Endothelial cell of umbilical vein (primary cell): ENCODE data around the gene ZNF474. TPM values are rescaled to one million over a fixed set of nuclear protein-coding genes. Genes with fewer than 3 reads are reported as not detected.

Experiments used
- BruUV-seq: library from RNA; stranded (reverse); fragments of 400-500 nt; replicated peaks from 2 replicates; lab custom pipeline; 2021; lab: Mats Ljungman, UMichigan
- CTCF ChIA-PET: fragments of 300-600, 350-600 bp; sonication (Branson Sonifier 250); formaldehyde crosslinking; loops from one replicate; lab custom pipeline; 2021; ENCODE audit warnings: antibody characterized with exemption, inconsistent platforms; lab: Charles Lee
- POLR2A ChIA-PET: fragments of 300-600, 350-600 bp; sonication (Branson Sonifier 250); formaldehyde crosslinking; loops from one replicate; lab custom pipeline; 2021; ENCODE audit warnings: antibody characterized with exemption, inconsistent platforms; lab: Charles Lee
- DNase-seq: peaks from one replicate; pipeline ENCODE4 v3.0.0-alpha.2; 2011; ENCODE audit warnings: low read depth, low spot score
- FAIRE-seq: peaks from 2 replicates; lab custom pipeline; 2011; peaks lifted over from hg19 to GRCh38; lab: Jason Lieb, UNC
- H2AFZ ChIP-seq: 2 replicates; pipeline ENCODE4 v1.6.0; 2012; ENCODE audit warnings: low read depth, low read length, control low read depth, inconsistent platforms
- H3K27ac ChIP-seq: 2 replicates; pipeline ENCODE4 v1.5.1; 2011; ENCODE audit warnings: low read depth, mild to moderate bottlenecking, control low read depth, low read length, moderate library complexity; ENCODE audit not compliant: insufficient read depth
- H3K27me3 ChIP-seq, 2 experiments: 2 replicates each; pipeline versions ENCODE4 v1.6.0 to v1.6.1; 2011; ENCODE audit warnings: low read length in 2 of 2, mixed read lengths in 1 of 2; ENCODE audit not compliant: control insufficient read depth in 2 of 2, insufficient read depth in 2 of 2
- H3K36me3 ChIP-seq, 2 experiments: 2 replicates in 1 of 2; 3 replicates in 1 of 2; pipeline ENCODE4 v1.5.1; 2011; ENCODE audit warnings: low read length in 2 of 2, mild to moderate bottlenecking in 1 of 2, moderate library complexity in 1 of 2; ENCODE audit not compliant: control insufficient read depth in 2 of 2, insufficient read depth in 2 of 2; ENCODE audit errors: extremely low read depth in 1 of 2
- H3K4me1 ChIP-seq: 3 replicates; pipeline ENCODE4 v1.5.1; 2011; ENCODE audit warnings: mild to moderate bottlenecking, low read length; ENCODE audit not compliant: control insufficient read depth, insufficient read depth; ENCODE audit errors: extremely low read depth
- H3K4me2 ChIP-seq: 2 replicates; pipeline ENCODE4 v1.6.1; 2011; ENCODE audit warnings: low read length, control low read depth, mixed read lengths; ENCODE audit not compliant: insufficient read depth
- H3K4me3 ChIP-seq, 3 experiments: fragments of 200-600 bp in 1 of 3; sonication (generic), shearing (Covaris generic) in 1 of 3; replicated peaks in 1 of 3; 2 replicates each; pipeline ENCODE4 v1.5.1; 2011 to 2016; ENCODE audit warnings: control low read depth in 3 of 3, low read length in 3 of 3, mild to moderate bottlenecking in 2 of 3, inconsistent platforms in 1 of 3, low read depth in 1 of 3, moderate library complexity in 1 of 3; ENCODE audit not compliant: insufficient read depth in 1 of 3
- H3K79me2 ChIP-seq: 2 replicates; pipeline ENCODE4 v1.6.0; 2012; ENCODE audit warnings: low read length, inconsistent platforms; ENCODE audit not compliant: control insufficient read depth, insufficient read depth
- H3K9ac ChIP-seq: replicated peaks from 2 replicates; pipeline ENCODE3; 2011; ENCODE audit warnings: low read length, control low read depth; ENCODE audit not compliant: insufficient read depth; ENCODE audit errors: extremely low read depth
- H3K9me1 ChIP-seq: replicated peaks from 3 replicates; pipeline ENCODE4 v1.6.0; 2011; ENCODE audit warnings: mild to moderate bottlenecking, low read length; ENCODE audit not compliant: control insufficient read depth, insufficient read depth; ENCODE audit errors: extremely low read depth
- H3K9me3 ChIP-seq: replicated peaks from 2 replicates; pipeline ENCODE4 v1.5.1; 2012; ENCODE audit warnings: low read length, inconsistent platforms; ENCODE audit not compliant: control insufficient read depth, insufficient read depth
- H4K20me1 ChIP-seq: replicated peaks from 2 replicates; pipeline ENCODE3; 2011; ENCODE audit warnings: mild to moderate bottlenecking, low read length; ENCODE audit not compliant: control insufficient read depth, insufficient read depth; ENCODE audit errors: extremely low read depth
- CTCF ChIP-seq, 2 donors: IDR thresholded peaks; 1 replicate in 1 of 2; 2 replicates in 1 of 2; pipeline ENCODE4 v1.5.1; 2011; ENCODE audit warnings: low read length in 2 of 2, mild to moderate bottlenecking in 2 of 2, moderate library complexity in 2 of 2, control low read depth in 1 of 2, inconsistent platforms in 1 of 2, low read depth in 1 of 2; ENCODE audit not compliant: insufficient read depth in 1 of 2; ENCODE audit errors: extremely low read depth in 1 of 2
- MYC ChIP-seq: IDR thresholded peaks from one replicate; pipeline ENCODE4 v1.6.1; 2011; ENCODE audit warnings: mild to moderate bottlenecking, low read depth, low read length
- dilution Hi-C: fragments of 300-500 bp; cut with MboI; formaldehyde crosslinking; loops from one replicate; pipeline ENCODE4 v1.15.0; 2019; ENCODE audit warnings: low sequenced_read_pairs; ENCODE audit not compliant: extremely low pct_ligation_motif_present
- intact Hi-C: fragments of 100-400 bp; cut with micrococcal nuclease; formaldehyde crosslinking; loops from one replicate; pipeline ENCODE4 v1.10.0; 2022
- polyA plus RNA-seq, 4 experiments: library from polyadenylated mRNA; depleted of rRNA in 3 of 4; stranded (reverse) in 3 of 4; unstranded in 1 of 4; fragments of >200 nt; gene quantifications; 2 replicates each; pipeline versions ENCODE4 v1.2.1 to v1.2.3, GENCODE V29; 2011 to 2012; ENCODE audit warnings: missing spikeins in 1 of 4
- total RNA-seq: library from RNA; stranded (reverse); gene quantifications from 2 replicates; pipeline ENCODE4 v1.2.3, GENCODE V29; 2021

ZNF474 gene
- total and polyA plus RNA-seq, 2 donors (not counting 3 experiments of a cell fraction or from before 2014, with no cell fraction given): 0.03 TPM; not detected in 1

DNA sequence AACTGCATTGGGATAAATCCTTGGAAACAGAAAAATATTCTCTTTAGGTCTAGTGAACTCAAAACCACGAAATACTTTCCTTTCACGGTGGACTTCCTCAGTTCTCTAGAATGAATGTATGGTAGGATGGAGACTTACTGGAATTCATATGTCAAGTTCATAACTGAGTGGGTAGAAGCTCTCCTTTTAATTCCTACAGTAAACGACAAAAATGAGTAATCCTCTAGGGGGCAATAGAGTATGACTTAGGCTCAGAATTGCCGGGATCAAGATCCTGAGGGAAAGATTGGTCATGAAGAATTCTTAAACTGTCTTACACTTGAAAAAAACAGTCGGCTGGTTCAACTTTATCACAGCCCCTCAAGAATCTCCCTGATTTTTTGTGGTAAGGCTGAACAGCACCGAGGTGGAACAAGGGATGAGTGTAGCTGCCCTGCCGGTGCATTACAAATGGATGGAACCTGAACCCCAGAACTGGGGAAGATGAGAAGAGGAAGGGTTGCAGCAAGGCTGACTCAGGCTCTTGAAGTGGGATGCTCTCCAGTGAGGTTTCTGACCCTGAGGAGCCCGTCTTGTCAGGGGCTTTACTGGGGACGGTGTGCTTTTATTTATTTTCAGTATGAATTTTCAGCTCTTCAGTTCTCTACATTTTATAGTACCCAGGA, 37.3 kb upstream of the ZNF474 start:
- peaks cover 19% of the 10 kb centered on the region for H3K4me1 ChIP-seq
- no peak overlapping the region for H3K9ac ChIP-seq
- ChIA-PET CTCF (interaction anchor here (0.6 to 3.8 kb wide), 29 partner anchors 8 to 236 kb away, joined by 3 to 55 read pairs (median 4); partner anchors contain the start of genes LOX, SRFBP1 and ZNF474), POLR2A (no interaction called here)
- H3K9me1 ChIP-seq: no peaks in the 10 kb centered on the region
- dilution Hi-C loops (loop anchor here (25.0 kb wide), 1 partner anchor 95 kb away; no protein-coding TSS in a partner anchor), intact Hi-C loops (loop anchor here (2.0 to 5.0 kb wide), 2 partner anchors 65 to 325 kb away; no protein-coding TSS in a partner anchor)
- BruUV-seq: no TSS peak
- H2AFZ ChIP-seq: peak overlapping the region; percentile 2
- H3K9me3 ChIP-seq: no peaks in the 10 kb centered on the region
- no peak overlapping the region for H3K4me3 ChIP-seq
- TF ChIP-seq CTCF (IDR thresholded peaks at IDR 0.05; ENCODE audit: extremely low read depth in 1 of 2, insufficient read depth in 1 of 2, low read depth in 1 of 2, low read length in 2 of 2) (peak; percentile 26 to 32), MYC (no peak)
- no peaks in the 10 kb centered on the region for H3K79me2 ChIP-seq
- no peaks in the 10 kb centered on the region for H4K20me1 ChIP-seq
- H3K4me2 ChIP-seq: no peak overlapping the region
- no peaks in the 10 kb centered on the region for H3K36me3 ChIP-seq
- FAIRE-seq (peak; percentile 59), DNase-seq (peak; percentile 48)
- H3K27me3 ChIP-seq: no peaks in the 10 kb centered on the region
- no peak overlapping the region for H3K27ac ChIP-seq
